Measurements from ENCODE around the gene NPFF. TPM values are rescaled to one million over a fixed set of nuclear protein-coding genes. Genes with fewer than 3 reads are reported as not detected.

The NPFF gene
- total and polyA plus RNA-seq, 2 donors (not counting 1 experiment from before 2014, with no cell fraction given), result not detected

DNA sequence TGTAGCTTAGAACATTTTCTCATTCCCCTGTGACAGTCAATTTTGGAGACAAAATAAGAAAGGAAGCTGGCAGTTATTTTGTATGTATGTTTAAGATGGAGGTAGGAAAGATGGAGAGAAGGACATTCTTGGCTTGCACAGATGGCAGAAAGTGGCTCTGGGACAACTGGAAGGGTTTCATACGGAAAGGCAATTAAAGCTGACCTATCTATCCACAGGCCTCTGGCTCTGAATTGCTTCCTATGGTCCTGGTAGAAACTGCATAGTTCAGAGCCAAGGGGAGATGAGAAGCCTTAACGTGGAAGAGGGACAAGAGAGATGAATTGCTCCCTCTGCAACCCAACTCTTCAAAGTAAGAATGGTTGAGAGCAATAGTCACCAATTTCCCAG is 8.0 kb upstream of the NPFF start:
- H3K9ac ChIP-seq (ENCODE audit: insufficient read depth, low read length), result no peak overlapping the region
- H3K36me3 ChIP-seq (ENCODE audit: control insufficient read depth, insufficient read depth, low read length), result peaks cover 17% of the 10 kb centered on the region
- no peaks in the 10 kb centered on the region for H3K4me1 ChIP-seq (ENCODE audit: control insufficient read depth, extremely low read depth, insufficient read depth, low read length)
- TF ChIP-seq, protein P1, sequence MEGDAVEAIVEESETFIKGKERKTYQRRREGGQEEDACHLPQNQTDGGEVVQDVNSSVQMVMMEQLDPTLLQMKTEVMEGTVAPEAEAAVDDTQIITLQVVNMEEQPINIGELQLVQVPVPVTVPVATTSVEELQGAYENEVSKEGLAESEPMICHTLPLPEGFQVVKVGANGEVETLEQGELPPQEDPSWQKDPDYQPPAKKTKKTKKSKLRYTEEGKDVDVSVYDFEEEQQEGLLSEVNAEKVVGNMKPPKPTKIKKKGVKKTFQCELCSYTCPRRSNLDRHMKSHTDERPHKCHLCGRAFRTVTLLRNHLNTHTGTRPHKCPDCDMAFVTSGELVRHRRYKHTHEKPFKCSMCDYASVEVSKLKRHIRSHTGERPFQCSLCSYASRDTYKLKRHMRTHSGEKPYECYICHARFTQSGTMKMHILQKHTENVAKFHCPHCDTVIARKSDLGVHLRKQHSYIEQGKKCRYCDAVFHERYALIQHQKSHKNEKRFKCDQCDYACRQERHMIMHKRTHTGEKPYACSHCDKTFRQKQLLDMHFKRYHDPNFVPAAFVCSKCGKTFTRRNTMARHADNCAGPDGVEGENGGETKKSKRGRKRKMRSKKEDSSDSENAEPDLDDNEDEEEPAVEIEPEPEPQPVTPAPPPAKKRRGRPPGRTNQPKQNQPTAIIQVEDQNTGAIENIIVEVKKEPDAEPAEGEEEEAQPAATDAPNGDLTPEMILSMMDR (conservative IDR thresholded peaks at IDR 0.05 in 1 of 2, IDR thresholded peaks at IDR 0.05 in 1 of 2; ENCODE audit: low read depth in 1 of 2, low read length in 2 of 2), result no peak
- no peak for TF ChIP-seq EZH2 (IDR thresholded peaks at IDR 0.05; ENCODE audit: low read length, missing control alignments)
- no peak overlapping the region for H2AFZ ChIP-seq (ENCODE audit: low read length)
- DNase-seq (ENCODE audit: low read depth in 2 of 2), result no peak
- no peak overlapping the region for H3K4me3 ChIP-seq (replicated peaks in 1 of 4; ENCODE audit: control extremely low read depth in 1 of 4, insufficient read depth in 1 of 4, low read depth in 3 of 4, low read length in 4 of 4)
- H3K27ac ChIP-seq (ENCODE audit: insufficient read depth, low read length), result no peak overlapping the region
- no peaks in the 10 kb centered on the region for H3K79me2 ChIP-seq (ENCODE audit: control insufficient read depth, insufficient read depth, low read length)
- H4K20me1 ChIP-seq (ENCODE audit: control insufficient read depth, extremely low read depth, insufficient read depth, low read length), result no peaks in the 10 kb centered on the region
- no peak overlapping the region for H3K4me2 ChIP-seq (ENCODE audit: extremely low read depth, insufficient read depth, low read length)
- no peaks in the 10 kb centered on the region for H3K27me3 ChIP-seq (ENCODE audit: control insufficient read depth, insufficient read depth, low read length)
- no peaks in the 10 kb centered on the region for H3K9me3 ChIP-seq (ENCODE audit: control insufficient read depth, insufficient read depth, low read depth, low read length)

DNA sequence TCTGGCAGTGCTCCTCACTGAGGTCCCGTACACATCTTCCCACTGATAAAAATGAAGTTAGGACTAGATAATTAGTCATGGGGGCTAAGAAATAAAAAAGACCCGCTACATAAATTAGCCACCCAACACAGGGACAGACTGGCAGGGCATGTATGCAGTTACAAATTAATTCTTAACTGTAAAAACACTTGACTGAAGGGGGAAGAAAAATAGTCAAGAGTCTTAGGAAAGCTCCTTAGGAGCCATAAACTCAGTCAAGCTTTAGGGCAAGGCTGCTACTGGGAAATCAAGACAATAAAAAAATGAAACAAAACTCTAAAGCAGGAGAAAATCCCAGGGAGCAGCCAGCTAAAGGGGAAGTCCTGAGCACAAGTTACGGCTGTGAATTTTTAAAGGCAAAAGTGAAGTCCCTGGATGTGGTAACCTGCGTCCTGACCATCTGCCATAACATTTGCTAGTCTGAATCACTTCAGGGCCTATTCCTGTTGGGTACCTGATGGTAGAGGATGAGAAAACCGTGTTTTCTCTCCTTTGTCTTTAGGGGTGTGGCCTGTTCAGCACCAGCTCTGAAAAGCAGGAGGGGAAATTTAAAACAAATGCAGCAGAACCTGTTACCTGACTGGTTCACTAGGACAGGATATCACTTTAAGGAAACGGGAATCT is 7.5 kb upstream of the NPFF start:
- peaks cover 17% of the 10 kb centered on the region for H3K36me3 ChIP-seq (ENCODE audit: control insufficient read depth, insufficient read depth, low read length)
- no peaks in the 10 kb centered on the region for H3K27me3 ChIP-seq (ENCODE audit: control insufficient read depth, insufficient read depth, low read length)
- TF ChIP-seq EZH2 (IDR thresholded peaks at IDR 0.05; ENCODE audit: low read length, missing control alignments), result no peak
- TF ChIP-seq, protein P1 (conservative IDR thresholded peaks at IDR 0.05 in 1 of 2, IDR thresholded peaks at IDR 0.05 in 1 of 2; ENCODE audit: low read depth in 1 of 2, low read length in 2 of 2), result no peak

DNA sequence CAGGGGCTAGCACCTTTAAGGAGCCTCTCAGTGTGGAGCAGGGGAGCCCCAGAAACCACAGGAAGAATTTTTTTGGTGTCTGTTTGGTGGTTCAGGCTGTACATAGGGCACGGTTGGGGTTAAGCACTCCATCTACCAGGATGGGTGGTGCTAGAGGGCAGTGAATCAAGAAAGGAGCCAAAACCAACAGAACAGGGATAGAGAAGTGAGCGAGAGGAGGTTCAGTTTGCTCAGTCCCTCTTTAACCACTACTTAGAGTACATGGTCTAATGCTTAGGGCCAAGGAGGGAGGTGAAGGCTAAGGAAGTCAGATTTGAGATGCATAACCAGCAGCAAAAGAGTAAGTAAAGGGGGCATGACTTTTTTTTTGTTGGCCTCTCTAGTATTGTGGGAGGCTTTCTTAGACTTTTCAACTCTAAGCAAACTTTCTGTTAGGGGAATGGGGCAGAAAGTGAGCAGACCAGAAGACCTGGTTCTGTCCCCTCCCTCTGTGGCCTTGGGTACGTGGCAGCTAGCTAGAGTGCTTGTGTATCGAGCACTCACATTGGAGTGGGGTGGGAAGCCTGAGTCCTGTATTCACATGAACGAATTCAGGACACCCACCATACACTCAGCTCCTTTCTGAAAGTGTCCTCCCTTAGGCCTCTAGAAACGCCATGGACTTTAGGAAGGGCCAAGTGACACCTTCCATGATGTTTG is 6.6 kb upstream of the NPFF start:
- no peaks in the 10 kb centered on the region for H3K27me3 ChIP-seq (ENCODE audit: control insufficient read depth, insufficient read depth, low read length)

More for the DNA sequence above, 7.5 kb upstream of the NPFF start:
- DNase-seq (ENCODE audit: low read depth in 2 of 2), result no peak
- no peak overlapping the region for H3K27ac ChIP-seq (ENCODE audit: insufficient read depth, low read length)
- H3K79me2 ChIP-seq (ENCODE audit: control insufficient read depth, insufficient read depth, low read length), result no peaks in the 10 kb centered on the region
- no peaks in the 10 kb centered on the region for H3K4me1 ChIP-seq (ENCODE audit: control insufficient read depth, extremely low read depth, insufficient read depth, low read length)
- H4K20me1 ChIP-seq (ENCODE audit: control insufficient read depth, extremely low read depth, insufficient read depth, low read length), result no peaks in the 10 kb centered on the region
- H3K4me2 ChIP-seq (ENCODE audit: extremely low read depth, insufficient read depth, low read length), result no peak overlapping the region
- H3K9ac ChIP-seq (ENCODE audit: insufficient read depth, low read length), result no peak overlapping the region
- no peak overlapping the region for H2AFZ ChIP-seq (ENCODE audit: low read length)
- no peak overlapping the region for H3K4me3 ChIP-seq (replicated peaks in 1 of 4; ENCODE audit: control extremely low read depth in 1 of 4, insufficient read depth in 1 of 4, low read depth in 3 of 4, low read length in 4 of 4)
- no peaks in the 10 kb centered on the region for H3K9me3 ChIP-seq (ENCODE audit: control insufficient read depth, insufficient read depth, low read depth, low read length)

More for the DNA sequence above, 6.6 kb upstream of the NPFF start:
- H3K9ac ChIP-seq (ENCODE audit: insufficient read depth, low read length), result no peak overlapping the region
- DNase-seq (ENCODE audit: low read depth in 2 of 2), result no peak
- H3K79me2 ChIP-seq (ENCODE audit: control insufficient read depth, insufficient read depth, low read length), result no peaks in the 10 kb centered on the region
- no peak overlapping the region for H3K4me2 ChIP-seq (ENCODE audit: extremely low read depth, insufficient read depth, low read length)
- no peaks in the 10 kb centered on the region for H3K9me3 ChIP-seq (ENCODE audit: control insufficient read depth, insufficient read depth, low read depth, low read length)
- no peak for TF ChIP-seq EZH2 (IDR thresholded peaks at IDR 0.05; ENCODE audit: low read length, missing control alignments)
- TF ChIP-seq, protein P1 (conservative IDR thresholded peaks at IDR 0.05 in 1 of 2, IDR thresholded peaks at IDR 0.05 in 1 of 2; ENCODE audit: low read depth in 1 of 2, low read length in 2 of 2), result no peak
- peaks cover 17% of the 10 kb centered on the region for H3K36me3 ChIP-seq (ENCODE audit: control insufficient read depth, insufficient read depth, low read length)
- H3K4me3 ChIP-seq (replicated peaks in 1 of 4; ENCODE audit: control extremely low read depth in 1 of 4, insufficient read depth in 1 of 4, low read depth in 3 of 4, low read length in 4 of 4), result no peak overlapping the region
- H3K4me1 ChIP-seq (ENCODE audit: control insufficient read depth, extremely low read depth, insufficient read depth, low read length), result no peaks in the 10 kb centered on the region
- no peaks in the 10 kb centered on the region for H4K20me1 ChIP-seq (ENCODE audit: control insufficient read depth, extremely low read depth, insufficient read depth, low read length)
- H2AFZ ChIP-seq (ENCODE audit: low read length), result no peak overlapping the region
- no peak overlapping the region for H3K27ac ChIP-seq (ENCODE audit: insufficient read depth, low read length)

Data from fibroblast of lung (primary cell).